Stimulated activated CD4-positive, alpha-beta T cell treated with anti-CD3 and anti-CD28 coated beads, Interleukin-4, amount 100 ng/mL, for 24 hours (primary cell): Measurements from ENCODE around the gene YPEL3.

ENCODE experiments used
- DNase-seq: peaks from one replicate; pipeline ENCODE4 v3.0.0-alpha.2; 2020

Gene YPEL3

GRCh38 chr16:30088832-30089624 lies 7.0 kb downstream of the YPEL3 start:
- DNase-seq: no peak

GRCh38 chr16:30088237-30088831 lies 7.7 kb downstream of the YPEL3 start:
- no peak for DNase-seq

GRCh38 chr16:30087181-30087898 lies 8.7 kb downstream of the YPEL3 start:
- no peak for DNase-seq

- no peak for DNase-seq
These were observed 9.5 kb downstream of the YPEL3 start for GRCh38 chr16:30086291-30087140.

- DNase-seq: no peak
These were observed 10.2 kb downstream of the YPEL3 start for GRCh38 chr16:30085820-30086219.

GRCh38 chr16:30085247-30085646 lies 10.8 kb downstream of the YPEL3 start:
- DNase-seq: no peak

- DNase-seq: no peak
These were observed 11.2 kb downstream of the YPEL3 start for GRCh38 chr16:30084816-30085159.

GRCh38 chr16:30084096-30084815 lies 11.8 kb downstream of the YPEL3 start:
- DNase-seq: no peak

- DNase-seq: no peak
These were observed 12.6 kb downstream of the YPEL3 start for GRCh38 chr16:30083216-30084055.

GRCh38 chr16:30082545-30083090 lies 13.4 kb downstream of the YPEL3 start:
- no peak for DNase-seq

GRCh38 chr16:30079480-30079879 lies 16.5 kb downstream of the YPEL3 start:
- no peak for DNase-seq

- no peak for DNase-seq
These were observed 17.3 kb downstream of the YPEL3 start for GRCh38 chr16:30078744-30079143.

- DNase-seq: no peak
These were observed 18.4 kb downstream of the YPEL3 start for GRCh38 chr16:30077656-30078055.

GRCh38 chr16:30076276-30076791 lies 19.7 kb downstream of the YPEL3 start:
- no peak for DNase-seq

- DNase-seq: peak; percentile 89
These were observed 20.3 kb downstream of the YPEL3 start, which contains the start of gene PPP4C for GRCh38 chr16:30075503-30076275. TSS of gene PPP4C (plus strand) at chr16:30075994. CDS start at chr16:30076378, 384 bp downstream.

GRCh38 chr16:30070490-30070889 lies 25.5 kb downstream of the YPEL3 start:
- no peak for DNase-seq

GRCh38 chr16:30069611-30070462 lies 26.2 kb downstream of the YPEL3 start:
- no peak for DNase-seq

GRCh38 chr16:30068750-30069610 lies 27.0 kb downstream of the YPEL3 start:
- peak; percentile 58 for DNase-seq
